Cortex of kidney (tissue), 1 donor: ENCODE results near the gene LITAFD.

Experiments
- DNase-seq: peaks from one replicate; lab custom pipeline; 2025; lab: John Stamatoyannopoulos, UW

LITAFD gene

DNA sequence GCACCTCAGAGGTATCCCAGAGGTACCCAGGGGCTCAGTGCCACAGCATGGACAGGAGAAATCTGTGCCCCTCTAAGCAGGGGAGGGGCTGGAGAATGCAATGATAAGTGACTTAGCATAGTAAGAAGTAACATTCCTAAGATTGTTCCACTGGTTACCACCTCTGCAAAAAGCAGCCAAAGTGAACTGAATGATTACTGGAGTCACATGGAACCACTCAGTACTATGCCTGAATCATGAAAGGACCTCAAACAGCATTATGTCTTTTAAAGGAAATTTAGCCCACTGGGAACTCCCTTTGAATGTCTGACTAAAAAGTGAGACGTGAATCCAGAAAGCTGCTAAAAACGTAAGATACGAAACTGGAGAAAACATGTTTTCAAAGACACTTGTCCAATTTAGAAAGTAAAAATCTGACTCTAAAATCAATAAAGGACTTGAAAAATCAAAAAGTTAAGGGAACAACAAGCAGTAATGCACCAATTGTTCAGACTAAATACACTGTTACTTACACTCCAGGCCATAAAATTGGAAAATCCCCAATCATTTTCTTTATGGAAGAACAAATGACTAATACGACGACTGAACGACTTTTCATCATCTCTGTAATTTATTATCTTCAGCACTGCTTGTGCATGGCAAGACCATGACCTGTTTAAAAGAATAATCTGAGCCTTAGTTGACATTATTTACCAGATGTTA is 38.6 kb downstream of the LITAFD start:
- no peak for DNase-seq

DNA sequence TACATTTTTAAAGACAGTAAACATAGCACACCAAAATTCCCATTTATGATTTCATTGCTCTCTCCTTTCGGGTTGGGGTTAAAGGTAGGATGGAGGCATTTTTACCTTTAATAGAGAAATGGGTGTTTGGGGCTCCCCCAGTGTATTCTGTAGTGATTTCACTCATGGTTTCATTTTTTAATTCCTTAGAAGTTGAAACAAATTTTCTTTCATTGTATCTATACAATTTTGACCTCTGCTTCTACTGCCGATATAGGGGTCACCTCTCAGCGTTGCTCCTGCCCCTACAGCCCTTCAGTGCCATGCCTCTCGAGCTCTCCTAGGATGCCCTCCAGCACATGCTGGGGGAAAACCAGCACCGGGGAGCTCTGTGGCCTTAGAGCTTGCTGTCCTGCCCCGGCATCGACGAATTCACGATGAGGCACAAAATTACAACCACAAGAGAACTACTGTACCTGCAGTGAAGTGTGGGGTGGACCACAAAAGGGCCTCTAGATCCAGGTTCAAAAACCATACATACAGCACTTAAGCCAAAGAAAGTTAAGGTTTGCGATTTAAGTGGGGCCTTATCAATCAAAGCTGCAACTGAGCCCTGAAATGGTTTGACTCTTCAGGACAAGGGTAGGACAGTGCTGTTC is 39.3 kb downstream of the LITAFD start:
- no peak for DNase-seq

- DNase-seq, result no peak
Measured at GRCh38 chr16:8923199-8923598, 41.0 kb downstream of the LITAFD start.

- no peak for DNase-seq
Measured at GRCh38 chr16:8924214-8924613, 42.1 kb downstream of the LITAFD start.

GRCh38 chr16:8925455-8925854 is 43.3 kb downstream of the LITAFD start:
- no peak for DNase-seq

GRCh38 chr16:8926827-8927226 is 44.7 kb downstream of the LITAFD start:
- no peak for DNase-seq

DNA sequence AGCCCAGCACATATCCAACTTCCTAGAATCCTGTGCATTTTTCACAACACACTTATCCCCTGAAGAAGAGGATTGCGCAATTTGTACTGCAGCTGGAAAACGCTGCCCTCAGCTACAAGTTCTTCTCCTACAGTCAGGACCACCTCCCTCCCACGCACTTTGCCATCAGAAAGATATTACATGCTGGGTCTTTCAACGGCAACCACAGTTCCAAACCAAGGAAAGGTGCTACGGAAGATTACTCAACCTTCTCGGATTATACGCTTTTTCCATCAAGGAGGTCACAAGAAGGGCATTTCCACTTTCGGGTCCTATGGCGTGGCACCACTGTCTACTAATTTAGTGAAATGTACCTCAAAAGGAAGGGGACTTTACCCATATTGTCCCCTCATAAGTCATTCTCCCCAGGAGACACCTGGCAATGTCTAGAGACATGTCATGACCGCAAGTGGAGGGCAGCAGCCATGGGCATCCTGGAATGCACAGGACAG is 46.4 kb downstream of the LITAFD start:
- DNase-seq, result no peak

DNA sequence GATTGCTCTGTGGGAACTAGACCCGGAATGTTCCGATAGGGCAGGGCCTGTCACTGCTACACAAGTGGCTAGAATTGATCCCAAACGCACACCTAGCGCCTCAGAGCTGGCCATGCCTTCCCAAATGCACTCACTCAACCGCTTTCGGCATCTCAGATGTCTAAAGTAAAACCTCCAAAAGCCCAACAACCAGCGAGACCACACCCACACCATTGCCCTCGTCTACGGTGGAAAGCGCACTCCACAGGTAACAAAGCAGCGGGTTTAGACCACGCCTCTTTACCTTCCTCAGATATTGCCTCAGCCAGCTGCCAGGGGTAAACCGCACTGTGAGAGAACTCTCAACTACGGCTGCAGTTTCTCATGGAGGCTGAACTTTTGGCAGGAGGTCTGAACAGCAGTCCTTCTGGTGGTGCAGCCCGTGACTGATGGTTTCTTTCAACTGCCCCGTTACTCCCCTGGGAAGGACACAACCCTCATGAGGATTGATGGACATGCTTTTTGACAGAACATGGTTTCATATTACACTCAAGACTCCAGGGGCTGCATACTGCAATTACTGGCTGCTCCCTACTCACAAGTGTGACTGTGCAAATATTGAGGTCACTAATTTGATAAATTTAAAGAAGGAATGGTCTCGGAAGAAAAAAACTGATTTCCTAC is 47.1 kb downstream of the LITAFD start:
- no peak for DNase-seq

DNA sequence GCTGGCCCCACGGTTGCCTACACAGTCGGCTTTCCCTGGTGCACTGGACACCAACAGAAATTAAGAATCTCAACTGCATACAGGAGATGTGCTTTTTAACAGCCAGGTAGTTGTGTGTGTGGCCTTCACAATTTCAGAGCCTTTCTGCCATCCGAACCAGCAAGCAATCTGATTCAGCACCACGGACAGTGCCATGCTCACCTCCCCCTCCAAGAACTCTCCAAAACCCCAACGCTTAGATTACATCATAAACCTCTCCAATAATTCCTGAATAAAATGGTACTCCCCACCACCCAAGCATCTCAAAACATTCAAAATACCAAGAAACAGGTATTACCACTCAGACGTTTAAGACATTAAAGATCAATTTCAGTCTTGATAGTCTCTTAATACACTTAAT is 49.7 kb downstream of the LITAFD start:
- DNase-seq, result no peak

GRCh38 chr16:8934601-8935000 is 52.5 kb downstream of the LITAFD start:
- no peak for DNase-seq
